SK-N-SH treated with all-trans-retinoic acid at 6 μM for 48 hours (cell line): ENCODE results near the gene RASAL1.

Source experiments
- ATAC-seq: fragments of 200-7000 bp; cut with Tn5 transposase; 3 replicates; pipeline ENCODE4 v1.9.1; 2020; ENCODE audit warnings: mild to moderate bottlenecking, moderate library complexity
- ARNTL ChIP-seq: fragments of 450-650 bp; formaldehyde crosslinking; IDR thresholded peaks from 2 replicates; pipeline ENCODE4 v1.5.0; 2020; ENCODE audit warnings: low read depth, mild to moderate bottlenecking, moderate library complexity, borderline replicate concordance
- BACH2 ChIP-seq: fragments of 250-450 bp; sonication (Bioruptor Pico); IDR thresholded peaks from 2 replicates; pipeline ENCODE4 v1.9.0; 2021; ENCODE audit warnings: mild to moderate bottlenecking, borderline replicate concordance
- CSDC2 ChIP-seq: fragments of 250-450 bp; sonication (Bioruptor Pico); IDR thresholded peaks from 2 replicates; pipeline ENCODE4 v1.5.0; 2020; ENCODE audit warnings: mild to moderate bottlenecking, moderate library complexity
- CSRNP3 ChIP-seq: fragments of 250-450 bp; sonication (Bioruptor Pico); IDR thresholded peaks from 2 replicates; pipeline ENCODE4 v1.5.1; 2021; ENCODE audit warnings: mild to moderate bottlenecking, moderate library complexity
- ESRRG ChIP-seq: fragments of 250-450 bp; sonication (Bioruptor Pico); IDR thresholded peaks from 2 replicates; pipeline ENCODE4 v1.6.1; 2021; ENCODE audit warnings: mild to moderate bottlenecking
- GLIS3 ChIP-seq: fragments of 250-450 bp; sonication (Bioruptor Pico); IDR thresholded peaks from 2 replicates; pipeline ENCODE4 v1.5.0; 2020; ENCODE audit warnings: mild to moderate bottlenecking, moderate library complexity
- ISL1 ChIP-seq: fragments of 250-450 bp; sonication (Bioruptor Pico); IDR thresholded peaks from 2 replicates; pipeline ENCODE4 v2.1.2; 2022; ENCODE audit warnings: mild to moderate bottlenecking, moderate library complexity
- OSR1 ChIP-seq: fragments of 250-450 bp; sonication (Bioruptor Pico); IDR thresholded peaks from 2 replicates; pipeline ENCODE4 v1.8.0; 2022; ENCODE audit warnings: moderate library complexity, mild to moderate bottlenecking, inconsistent platforms
- POU6F1 ChIP-seq: fragments of 250-450 bp; sonication (Bioruptor Pico); IDR thresholded peaks from 2 replicates; pipeline ENCODE4 v1.8.0; 2021; ENCODE audit warnings: low read depth, mild to moderate bottlenecking, moderate library complexity, borderline replicate concordance
- PPARA ChIP-seq: fragments of 250-450 bp; sonication (Bioruptor Pico); IDR thresholded peaks from 2 replicates; pipeline ENCODE4 v1.5.0; 2020; ENCODE audit warnings: mild to moderate bottlenecking, borderline replicate concordance
- RARB ChIP-seq: fragments of 250-450 bp; sonication (Bioruptor Pico); IDR thresholded peaks from 2 replicates; pipeline ENCODE4 v1.8.0; 2021; ENCODE audit warnings: mild to moderate bottlenecking, moderate library complexity
- SNAI2 ChIP-seq: fragments of 250-450 bp; sonication (Bioruptor Pico); IDR thresholded peaks from 2 replicates; pipeline ENCODE4 v1.5.0; 2020; ENCODE audit warnings: mild to moderate bottlenecking, moderate library complexity
- TCF4 ChIP-seq: fragments of 250-450 bp; sonication (Bioruptor Pico); IDR thresholded peaks from 2 replicates; pipeline ENCODE4 v1.8.0; 2021; ENCODE audit warnings: mild to moderate bottlenecking, moderate library complexity, borderline replicate concordance
- TOX ChIP-seq: fragments of 250-450 bp; sonication (Bioruptor Pico); IDR thresholded peaks from 2 replicates; pipeline ENCODE4 v1.8.0; 2021; ENCODE audit warnings: mild to moderate bottlenecking, moderate library complexity, borderline replicate concordance
- ZC3H10 ChIP-seq: fragments of 250-450 bp; sonication (Bioruptor Pico); IDR thresholded peaks from 2 replicates; pipeline ENCODE4 v1.5.1; 2021; ENCODE audit warnings: mild to moderate bottlenecking, moderate library complexity
- ZFP3 ChIP-seq: fragments of 250-450 bp; sonication (Bioruptor Pico); IDR thresholded peaks from 2 replicates; pipeline ENCODE4 v1.5.0; 2020; ENCODE audit warnings: mild to moderate bottlenecking, moderate library complexity
- ZFP30 ChIP-seq: fragments of 450-650 bp; formaldehyde crosslinking; IDR thresholded peaks from 2 replicates; pipeline ENCODE4 v1.5.0; 2022; ENCODE audit warnings: mild to moderate bottlenecking, moderate library complexity
- ZNF565 ChIP-seq: fragments of 450-650 bp; formaldehyde crosslinking; conservative IDR thresholded peaks from 2 replicates; pipeline ENCODE4 v1.5.0; 2020; ENCODE audit warnings: low read depth, mild to moderate bottlenecking, moderate library complexity
- ZNF70 ChIP-seq: fragments of 450-650 bp; formaldehyde crosslinking; IDR thresholded peaks from 2 replicates; pipeline ENCODE4 v1.5.0; 2020; ENCODE audit warnings: mild to moderate bottlenecking, moderate library complexity
- ZNF8 ChIP-seq: fragments of 450-650 bp; formaldehyde crosslinking; IDR thresholded peaks from 2 replicates; pipeline ENCODE4 v1.5.0; 2020; ENCODE audit warnings: mild to moderate bottlenecking, moderate library complexity
- TF ChIP-seq, protein P1 (sequence below): fragments of 250-450 bp; sonication (Bioruptor Pico); IDR thresholded peaks from 2 replicates; pipeline ENCODE4 v1.5.1; 2020; ENCODE audit warnings: low read depth, mild to moderate bottlenecking, moderate library complexity
- TF ChIP-seq, protein P2 (sequence below): fragments of 250-450 bp; sonication (Bioruptor Pico); IDR thresholded peaks from 2 replicates; pipeline ENCODE4 v1.8.0; 2020; ENCODE audit warnings: mild to moderate bottlenecking, moderate library complexity, borderline replicate concordance
- TF ChIP-seq, protein P3 (sequence below): fragments of 250-450 bp; sonication (Bioruptor Pico); IDR thresholded peaks from 2 replicates; pipeline ENCODE4 v1.5.0; 2020; ENCODE audit warnings: mild to moderate bottlenecking, moderate library complexity

The RASAL1 gene

DNA sequence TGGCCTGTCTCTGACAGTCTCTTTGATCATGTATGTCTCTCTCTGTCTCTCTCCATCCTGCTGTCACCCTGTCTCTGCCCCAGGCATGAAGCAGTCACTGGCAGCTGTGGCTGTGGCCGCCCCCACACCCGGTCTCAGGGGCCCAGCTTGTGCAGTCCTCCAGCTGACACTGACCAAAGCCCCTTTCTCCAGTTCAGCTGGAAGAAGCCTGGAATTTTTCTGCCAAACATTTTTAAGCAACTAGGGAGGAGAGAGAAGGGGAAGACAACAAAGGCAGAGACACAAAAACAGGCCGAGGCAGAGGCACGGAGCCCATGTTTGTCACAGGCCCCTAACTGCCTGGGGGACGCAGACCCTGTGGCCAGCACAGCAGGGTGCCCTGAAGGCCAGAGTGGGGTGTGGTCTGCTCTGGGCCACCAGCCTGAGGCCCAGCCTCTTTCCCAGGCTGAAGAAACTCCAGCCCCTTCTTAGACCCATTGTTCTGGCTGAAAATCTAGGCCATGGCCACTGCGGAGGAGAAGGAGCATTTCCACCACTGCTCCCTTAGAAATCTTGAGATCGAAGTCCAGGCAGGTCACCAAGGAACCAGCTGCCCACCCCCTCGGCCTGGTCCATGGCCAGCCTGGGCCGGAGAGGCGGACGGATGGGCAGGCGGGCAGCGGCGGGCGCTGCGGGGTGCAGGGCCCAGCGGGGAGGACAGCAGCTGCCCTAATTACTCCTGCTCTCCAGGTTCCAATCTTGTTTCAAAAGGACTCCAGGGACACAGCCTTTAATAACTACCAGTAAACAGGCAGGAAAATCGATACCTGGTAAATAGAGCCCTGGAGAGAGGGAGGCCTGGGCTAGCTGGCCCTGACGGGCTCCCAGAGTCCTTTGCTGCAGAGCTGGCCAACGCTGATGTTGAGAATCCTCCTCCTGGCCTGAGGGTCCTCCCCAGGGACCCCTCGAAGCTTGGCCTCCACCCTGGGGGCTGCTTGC is 64.1 kb downstream of the RASAL1 start:
- TF ChIP-seq ZNF70 = no peak
- TF ChIP-seq POU6F1 (CRISPR knock-in tag) = no peak
- TF ChIP-seq ESRRG = no peak
- no peak for TF ChIP-seq OSR1 (CRISPR knock-in tag)
- TF ChIP-seq SNAI2 (CRISPR knock-in tag) = no peak
- TF ChIP-seq, protein P1, sequence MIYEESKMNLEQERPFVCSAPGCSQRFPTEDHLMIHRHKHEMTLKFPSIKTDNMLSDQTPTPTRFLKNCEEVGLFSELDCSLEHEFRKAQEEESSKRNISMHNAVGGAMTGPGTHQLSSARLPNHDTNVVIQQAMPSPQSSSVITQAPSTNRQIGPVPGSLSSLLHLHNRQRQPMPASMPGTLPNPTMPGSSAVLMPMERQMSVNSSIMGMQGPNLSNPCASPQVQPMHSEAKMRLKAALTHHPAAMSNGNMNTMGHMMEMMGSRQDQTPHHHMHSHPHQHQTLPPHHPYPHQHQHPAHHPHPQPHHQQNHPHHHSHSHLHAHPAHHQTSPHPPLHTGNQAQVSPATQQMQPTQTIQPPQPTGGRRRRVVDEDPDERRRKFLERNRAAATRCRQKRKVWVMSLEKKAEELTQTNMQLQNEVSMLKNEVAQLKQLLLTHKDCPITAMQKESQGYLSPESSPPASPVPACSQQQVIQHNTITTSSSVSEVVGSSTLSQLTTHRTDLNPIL (CRISPR knock-in tag) = no peak
- no peak for ATAC-seq

DNA sequence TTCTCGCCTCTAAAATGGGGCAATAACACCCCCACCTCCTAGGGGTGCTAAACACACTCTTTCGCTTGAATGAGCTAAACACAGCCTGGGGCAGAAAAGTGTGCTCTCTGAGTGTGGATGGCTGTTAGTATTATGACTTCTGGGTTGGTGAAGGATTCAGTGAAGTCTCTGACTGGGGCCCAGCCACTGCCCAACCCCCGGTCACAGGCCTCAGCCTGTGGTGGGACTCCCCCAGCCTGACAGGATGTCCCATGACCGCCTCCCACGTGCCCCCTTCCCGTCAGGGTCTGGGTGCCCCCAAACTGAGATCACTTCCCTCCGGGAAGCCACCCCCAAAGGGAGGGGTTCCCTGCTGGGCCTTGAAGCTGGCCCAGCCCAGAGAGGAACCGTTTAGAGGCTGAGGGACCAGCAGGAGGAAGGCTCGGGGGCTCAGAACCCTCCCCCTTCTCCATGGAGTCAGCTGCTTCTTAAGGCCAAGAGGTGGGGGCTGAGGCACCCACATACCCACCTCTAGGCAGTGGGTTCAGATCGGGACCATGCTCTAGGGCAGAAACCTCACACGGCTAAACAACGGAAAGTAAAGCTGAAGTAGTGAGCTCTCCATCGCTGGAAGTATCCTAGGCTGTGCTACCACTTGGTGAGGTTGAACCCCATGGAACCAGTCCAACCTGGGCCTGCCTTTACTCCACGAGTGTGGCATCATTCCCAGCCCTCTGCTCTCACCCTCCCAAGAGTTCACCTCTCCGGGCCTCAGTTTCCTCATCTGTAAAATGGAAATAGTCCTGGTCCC is 65.2 kb downstream of the RASAL1 start:
- TF ChIP-seq BACH2 (no peak), RARB (no peak), ZFP30 (CRISPR knock-in tag) (no peak), TCF4 (CRISPR knock-in tag) (no peak), ZNF565 (CRISPR knock-in tag) (no peak)
- TF ChIP-seq, all 23 proteins: peak for 0

DNA sequence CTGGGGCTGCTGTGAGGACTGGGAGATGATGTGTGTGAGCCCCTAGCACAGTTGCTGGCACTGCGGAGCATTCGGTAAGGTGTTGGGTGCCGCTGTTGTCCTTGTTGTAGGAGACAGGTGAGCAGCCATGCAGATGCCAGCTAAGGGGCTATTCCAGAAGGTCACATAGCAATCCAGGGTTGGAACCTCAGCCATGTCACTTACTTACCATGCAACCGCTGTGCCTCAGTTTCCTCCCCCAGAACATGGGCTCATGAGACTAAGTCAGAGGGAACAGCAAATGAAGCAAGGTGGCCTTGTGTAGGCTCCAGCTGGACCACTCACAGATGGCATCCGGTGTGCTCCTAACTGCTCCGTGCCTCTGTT is 65.8 kb downstream of the RASAL1 start:
- TF ChIP-seq CSDC2 (CRISPR knock-in tag) = no peak
- no peak for TF ChIP-seq RARB
- TF ChIP-seq CSRNP3 (CRISPR knock-in tag) = no peak
- TF ChIP-seq ZNF70 = no peak
- no peak for TF ChIP-seq ZC3H10
- no peak for TF ChIP-seq ISL1
- TF ChIP-seq, protein P2, sequence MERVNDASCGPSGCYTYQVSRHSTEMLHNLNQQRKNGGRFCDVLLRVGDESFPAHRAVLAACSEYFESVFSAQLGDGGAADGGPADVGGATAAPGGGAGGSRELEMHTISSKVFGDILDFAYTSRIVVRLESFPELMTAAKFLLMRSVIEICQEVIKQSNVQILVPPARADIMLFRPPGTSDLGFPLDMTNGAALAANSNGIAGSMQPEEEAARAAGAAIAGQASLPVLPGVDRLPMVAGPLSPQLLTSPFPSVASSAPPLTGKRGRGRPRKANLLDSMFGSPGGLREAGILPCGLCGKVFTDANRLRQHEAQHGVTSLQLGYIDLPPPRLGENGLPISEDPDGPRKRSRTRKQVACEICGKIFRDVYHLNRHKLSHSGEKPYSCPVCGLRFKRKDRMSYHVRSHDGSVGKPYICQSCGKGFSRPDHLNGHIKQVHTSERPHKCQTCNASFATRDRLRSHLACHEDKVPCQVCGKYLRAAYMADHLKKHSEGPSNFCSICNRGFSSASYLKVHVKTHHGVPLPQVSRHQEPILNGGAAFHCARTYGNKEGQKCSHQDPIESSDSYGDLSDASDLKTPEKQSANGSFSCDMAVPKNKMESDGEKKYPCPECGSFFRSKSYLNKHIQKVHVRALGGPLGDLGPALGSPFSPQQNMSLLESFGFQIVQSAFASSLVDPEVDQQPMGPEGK (CRISPR knock-in tag) = no peak
- no peak for TF ChIP-seq BACH2
- no peak for TF ChIP-seq ESRRG
- no peak for ATAC-seq

More for the DNA sequence above, 65.2 kb downstream of the RASAL1 start:
- no peak for ATAC-seq

- TF ChIP-seq CSRNP3 (CRISPR knock-in tag) = no peak
- TF ChIP-seq BACH2 = no peak
- no peak for TF ChIP-seq ZFP30 (CRISPR knock-in tag)
- TF ChIP-seq, protein P3, sequence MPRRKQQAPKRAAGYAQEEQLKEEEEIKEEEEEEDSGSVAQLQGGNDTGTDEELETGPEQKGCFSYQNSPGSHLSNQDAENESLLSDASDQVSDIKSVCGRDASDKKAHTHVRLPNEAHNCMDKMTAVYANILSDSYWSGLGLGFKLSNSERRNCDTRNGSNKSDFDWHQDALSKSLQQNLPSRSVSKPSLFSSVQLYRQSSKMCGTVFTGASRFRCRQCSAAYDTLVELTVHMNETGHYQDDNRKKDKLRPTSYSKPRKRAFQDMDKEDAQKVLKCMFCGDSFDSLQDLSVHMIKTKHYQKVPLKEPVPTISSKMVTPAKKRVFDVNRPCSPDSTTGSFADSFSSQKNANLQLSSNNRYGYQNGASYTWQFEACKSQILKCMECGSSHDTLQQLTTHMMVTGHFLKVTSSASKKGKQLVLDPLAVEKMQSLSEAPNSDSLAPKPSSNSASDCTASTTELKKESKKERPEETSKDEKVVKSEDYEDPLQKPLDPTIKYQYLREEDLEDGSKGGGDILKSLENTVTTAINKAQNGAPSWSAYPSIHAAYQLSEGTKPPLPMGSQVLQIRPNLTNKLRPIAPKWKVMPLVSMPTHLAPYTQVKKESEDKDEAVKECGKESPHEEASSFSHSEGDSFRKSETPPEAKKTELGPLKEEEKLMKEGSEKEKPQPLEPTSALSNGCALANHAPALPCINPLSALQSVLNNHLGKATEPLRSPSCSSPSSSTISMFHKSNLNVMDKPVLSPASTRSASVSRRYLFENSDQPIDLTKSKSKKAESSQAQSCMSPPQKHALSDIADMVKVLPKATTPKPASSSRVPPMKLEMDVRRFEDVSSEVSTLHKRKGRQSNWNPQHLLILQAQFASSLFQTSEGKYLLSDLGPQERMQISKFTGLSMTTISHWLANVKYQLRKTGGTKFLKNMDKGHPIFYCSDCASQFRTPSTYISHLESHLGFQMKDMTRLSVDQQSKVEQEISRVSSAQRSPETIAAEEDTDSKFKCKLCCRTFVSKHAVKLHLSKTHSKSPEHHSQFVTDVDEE = no peak
- TF ChIP-seq ZC3H10 = no peak
- no peak for TF ChIP-seq GLIS3
- TF ChIP-seq ZNF70 = no peak
- TF ChIP-seq ZNF565 (CRISPR knock-in tag) = no peak
- TF ChIP-seq ZNF8 = no peak
- TF ChIP-seq ISL1 = no peak
- no peak for TF ChIP-seq CSDC2 (CRISPR knock-in tag)
- TF ChIP-seq RARB = no peak
- TF ChIP-seq ESRRG = no peak
- TF ChIP-seq TOX (CRISPR knock-in tag) = no peak
- TF ChIP-seq ZFP3 (CRISPR knock-in tag) = no peak
- TF ChIP-seq ARNTL (CRISPR knock-in tag) = no peak
- no peak for TF ChIP-seq PPARA (CRISPR knock-in tag)
- no peak for TF ChIP-seq TCF4 (CRISPR knock-in tag)
- no peak for ATAC-seq
These were observed 66.4 kb downstream of the RASAL1 start for GRCh38 chr12:113069149-113069548.
